ENCODE results near the gene PAX2. TPM values are rescaled to one million over a fixed set of nuclear protein-coding genes. Genes with fewer than 3 reads are reported as not detected.

Gene PAX2
- total RNA-seq, 1 donor from 2014 or later = 4.4 TPM

DNA sequence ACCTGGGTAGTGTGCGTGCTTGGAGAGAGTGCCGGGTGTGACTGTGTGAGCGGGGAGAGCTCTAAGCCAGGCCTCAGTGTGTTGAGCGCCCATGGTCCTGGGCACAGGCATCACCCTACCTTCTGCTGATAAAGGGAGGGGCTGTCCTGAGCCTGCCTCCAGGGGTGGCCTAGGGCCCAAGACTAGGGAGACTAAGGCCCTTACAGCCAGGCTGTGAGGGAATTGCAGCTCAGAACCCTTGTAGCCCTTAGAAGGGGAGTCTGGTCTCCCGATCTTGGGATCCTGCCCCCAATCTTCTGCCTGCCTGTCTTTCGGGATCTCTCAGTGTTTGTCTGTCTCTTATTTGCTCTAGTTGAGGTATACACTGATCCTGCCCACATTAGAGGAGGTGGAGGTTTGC lies 41.2 kb downstream of the PAX2 start:
- Mint-ChIP-seq H3K9me3 (no peaks in the 10 kb centered on the region), H3K27me3 (peaks cover 41% of the 10 kb centered on the region), H3K27ac (peak overlapping the region; percentile 37), H3K4me1 (ENCODE audit: unreplicated experiment) (peaks cover 29% of the 10 kb centered on the region), H3K36me3 (no peaks in the 10 kb centered on the region), H3K4me3 (no peak overlapping the region)
- TF ChIP-seq, protein P1, sequence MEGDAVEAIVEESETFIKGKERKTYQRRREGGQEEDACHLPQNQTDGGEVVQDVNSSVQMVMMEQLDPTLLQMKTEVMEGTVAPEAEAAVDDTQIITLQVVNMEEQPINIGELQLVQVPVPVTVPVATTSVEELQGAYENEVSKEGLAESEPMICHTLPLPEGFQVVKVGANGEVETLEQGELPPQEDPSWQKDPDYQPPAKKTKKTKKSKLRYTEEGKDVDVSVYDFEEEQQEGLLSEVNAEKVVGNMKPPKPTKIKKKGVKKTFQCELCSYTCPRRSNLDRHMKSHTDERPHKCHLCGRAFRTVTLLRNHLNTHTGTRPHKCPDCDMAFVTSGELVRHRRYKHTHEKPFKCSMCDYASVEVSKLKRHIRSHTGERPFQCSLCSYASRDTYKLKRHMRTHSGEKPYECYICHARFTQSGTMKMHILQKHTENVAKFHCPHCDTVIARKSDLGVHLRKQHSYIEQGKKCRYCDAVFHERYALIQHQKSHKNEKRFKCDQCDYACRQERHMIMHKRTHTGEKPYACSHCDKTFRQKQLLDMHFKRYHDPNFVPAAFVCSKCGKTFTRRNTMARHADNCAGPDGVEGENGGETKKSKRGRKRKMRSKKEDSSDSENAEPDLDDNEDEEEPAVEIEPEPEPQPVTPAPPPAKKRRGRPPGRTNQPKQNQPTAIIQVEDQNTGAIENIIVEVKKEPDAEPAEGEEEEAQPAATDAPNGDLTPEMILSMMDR (conservative IDR thresholded peaks at IDR 0.05) = no peak
- DNase-seq (ENCODE audit: extremely low spot score, unreplicated experiment) = no peak

DNA sequence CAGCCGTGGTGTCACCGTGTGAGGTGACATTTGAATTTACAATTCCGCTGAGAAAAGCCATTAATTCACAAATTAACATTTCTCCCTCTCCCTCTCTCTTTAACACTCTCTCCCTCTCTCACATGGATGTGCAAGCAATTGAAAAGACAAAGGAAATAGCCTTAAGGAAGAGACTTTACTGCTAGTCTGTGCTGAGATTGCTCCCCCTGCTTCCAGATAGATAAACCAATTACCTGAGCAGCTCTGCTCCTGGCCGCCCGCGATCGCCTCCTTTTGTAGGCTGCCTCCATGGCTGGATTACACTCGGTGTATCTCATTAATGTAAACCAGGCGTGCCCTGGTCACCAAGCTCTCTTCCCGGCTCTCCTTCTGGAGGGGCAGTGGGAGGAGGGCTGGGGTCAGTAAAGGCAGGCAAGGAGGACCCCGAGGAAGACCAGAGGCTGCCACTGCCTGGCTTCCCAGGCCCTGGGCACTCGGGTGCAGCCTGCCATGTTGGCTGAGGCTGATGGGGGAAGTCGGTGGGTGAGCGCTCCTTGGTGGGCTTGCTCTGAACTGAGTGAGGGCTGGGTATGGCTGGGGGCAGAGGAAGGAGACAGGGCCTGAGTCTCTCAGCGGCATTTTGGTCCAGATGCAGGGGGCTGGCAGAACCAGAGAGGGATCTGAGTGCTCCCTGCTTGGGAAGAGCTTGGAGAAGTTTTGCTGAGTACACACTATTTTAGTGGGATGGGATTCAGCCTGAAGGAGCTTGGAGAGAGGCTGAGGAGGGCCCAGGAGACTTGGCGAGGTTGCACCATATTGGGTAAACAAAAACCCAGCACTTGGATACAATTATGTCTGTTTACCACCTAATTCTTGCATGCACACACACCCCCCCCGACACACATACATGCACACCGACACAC lies 42.9 kb downstream of the PAX2 start:
- H3K9me3 Mint-ChIP-seq = no peaks in the 10 kb centered on the region
- H3K4me3 Mint-ChIP-seq = no peak overlapping the region
- peaks cover 35% of the 10 kb centered on the region for H3K4me1 Mint-ChIP-seq (ENCODE audit: unreplicated experiment)
- H3K36me3 Mint-ChIP-seq = no peaks in the 10 kb centered on the region
- TF ChIP-seq, protein P1 (conservative IDR thresholded peaks at IDR 0.05) = no peak
- DNase-seq (ENCODE audit: extremely low spot score, unreplicated experiment) = no peak
- peaks cover 36% of the 10 kb centered on the region for H3K27me3 Mint-ChIP-seq
- H3K27ac Mint-ChIP-seq = peak overlapping the region; percentile 34

DNA sequence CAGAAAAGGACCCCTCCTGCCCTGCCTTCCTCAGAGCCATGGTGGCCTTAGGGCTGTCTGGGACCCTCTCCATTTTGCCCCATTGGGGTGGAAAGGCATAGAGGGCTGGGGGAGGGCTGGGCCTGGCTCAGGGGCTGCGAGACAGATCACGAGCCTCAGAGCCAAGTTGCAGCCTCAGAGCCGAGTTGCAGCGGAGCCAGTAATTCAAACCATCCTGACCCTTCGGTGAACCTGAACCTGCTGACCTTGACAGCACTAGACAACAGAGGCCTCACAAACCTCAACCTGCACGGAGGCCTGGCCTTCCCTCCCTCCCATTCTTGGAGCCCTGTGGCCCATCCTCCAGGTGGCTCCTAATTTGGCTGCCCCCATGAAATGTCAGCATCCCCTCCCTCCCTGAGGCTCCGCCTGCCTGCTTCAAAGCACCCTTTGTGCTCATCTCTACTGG lies 45.4 kb downstream of the PAX2 start:
- Mint-ChIP-seq H3K27me3 (peaks cover 28% of the 10 kb centered on the region), H3K36me3 (no peaks in the 10 kb centered on the region), H3K27ac (no peak overlapping the region), H3K9me3 (no peaks in the 10 kb centered on the region), H3K4me1 (ENCODE audit: unreplicated experiment) (peaks cover 40% of the 10 kb centered on the region), H3K4me3 (no peak overlapping the region)
- DNase-seq (ENCODE audit: extremely low spot score, unreplicated experiment) = no peak
- TF ChIP-seq, protein P1 (conservative IDR thresholded peaks at IDR 0.05) = no peak

DNA sequence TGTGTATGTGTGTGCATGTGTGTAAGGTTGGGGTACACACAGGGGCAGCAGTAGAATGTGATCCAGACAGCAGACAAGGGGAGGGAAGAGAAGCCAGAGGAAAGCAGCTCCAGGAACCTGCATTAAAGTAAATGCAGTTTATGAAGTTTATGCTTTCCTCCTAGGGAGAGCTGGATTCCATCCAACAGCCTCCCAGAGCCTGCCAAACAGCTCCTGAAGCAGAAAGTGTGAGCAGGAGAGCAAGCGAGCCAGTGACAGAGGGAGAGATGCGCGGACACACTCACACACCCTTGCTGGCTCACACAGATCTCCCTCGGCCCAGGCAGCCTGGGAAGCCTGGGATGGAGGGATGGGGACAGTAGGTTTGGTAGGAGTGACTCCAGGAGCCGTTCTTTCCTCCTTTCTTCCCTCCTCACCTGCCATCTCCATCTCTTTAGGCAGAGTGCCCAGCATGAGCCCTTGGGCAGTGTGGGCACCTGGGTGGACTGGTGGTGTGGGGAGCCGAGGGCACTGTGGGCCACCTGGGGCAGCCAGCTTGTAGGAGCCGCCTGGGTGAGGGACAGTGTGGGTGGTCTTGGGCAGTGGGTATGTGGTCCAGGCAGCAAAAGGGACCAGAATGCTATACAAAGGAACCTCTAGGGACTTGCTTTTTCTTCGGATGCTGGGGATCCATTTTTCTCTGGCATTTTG lies 46.1 kb downstream of the PAX2 start:
- Mint-ChIP-seq H3K4me3 (no peak overlapping the region), H3K4me1 (ENCODE audit: unreplicated experiment) (peaks cover 40% of the 10 kb centered on the region), H3K27ac (no peak overlapping the region), H3K27me3 (peaks cover 23% of the 10 kb centered on the region), H3K36me3 (no peaks in the 10 kb centered on the region), H3K9me3 (no peaks in the 10 kb centered on the region)
- no peak for DNase-seq (ENCODE audit: extremely low spot score, unreplicated experiment)
- TF ChIP-seq, protein P1 (conservative IDR thresholded peaks at IDR 0.05) = no peak

DNA sequence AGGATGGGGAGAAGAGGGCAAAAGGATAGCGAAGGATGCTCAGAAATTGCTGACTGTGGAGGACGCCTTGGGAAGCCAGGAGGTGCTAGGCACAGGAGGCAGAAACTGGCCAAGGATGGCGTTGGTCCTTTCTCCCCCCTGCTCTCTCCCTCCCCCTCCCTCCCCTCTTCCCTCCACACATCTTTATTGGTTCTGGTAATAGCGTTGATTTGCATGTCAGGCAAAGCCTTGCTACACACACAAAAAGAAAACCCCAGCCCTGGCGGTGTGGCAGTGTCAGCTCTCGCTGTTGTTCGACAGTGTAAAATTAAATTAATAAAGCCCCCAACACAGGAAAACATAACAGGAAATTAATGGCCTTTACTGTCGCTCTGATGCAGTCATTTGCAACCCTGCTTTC lies 47.2 kb downstream of the PAX2 start:
- H3K9me3 Mint-ChIP-seq = no peaks in the 10 kb centered on the region
- no peak for DNase-seq (ENCODE audit: extremely low spot score, unreplicated experiment)
- TF ChIP-seq, protein P1 (conservative IDR thresholded peaks at IDR 0.05) = no peak
- H3K4me1 Mint-ChIP-seq (ENCODE audit: unreplicated experiment) = peaks cover 37% of the 10 kb centered on the region
- H3K36me3 Mint-ChIP-seq = no peaks in the 10 kb centered on the region
- H3K4me3 Mint-ChIP-seq = no peak overlapping the region
- H3K27ac Mint-ChIP-seq = no peak overlapping the region
- H3K27me3 Mint-ChIP-seq = peaks cover 25% of the 10 kb centered on the region
